K562 (cell line): ENCODE results near the gene NUP98. TPM values are rescaled to one million over a fixed set of nuclear protein-coding genes. Genes with fewer than 3 reads are reported as not detected.

Experiments used
- ATAC-seq: fragments of 200-7000 bp; cut with Tn5 transposase; 3 replicates; pipeline ENCODE4 v1.9.1; 2020; ENCODE audit warnings: moderate library complexity
- BruUV-seq: library from RNA; stranded (reverse); fragments of 400-500 nt; replicated peaks from 2 replicates; lab custom pipeline; 2021; lab: Mats Ljungman, UMichigan
- CTCF ChIA-PET: fragments of 300-600 bp; formaldehyde crosslinking; extraction: SDS; loops from one replicate; lab custom pipeline; 2021; ENCODE audit warnings: low intra/inter-chr PET ratio; lab: Yijun Ruan, JAX
- POLR2A ChIA-PET: fragments of 300-600, 350-650 bp; sonication (Branson Sonifier 250); formaldehyde crosslinking; extraction: SDS; loops from one replicate; lab custom pipeline; 2021; ENCODE audit warnings: antibody characterized with exemption, inconsistent platforms; lab: Yijun Ruan, JAX
- DNase-seq, 4 experiments: peaks; one replicate each; pipeline versions ENCODE4 v3.0.0 to v3.0.0-alpha.2; 2011 to 2018; ENCODE audit warnings: low spot score in 3 of 4, mixed read lengths in 3 of 4; ENCODE audit errors: extremely low read depth in 1 of 4
- FAIRE-seq: peaks from 2 replicates; lab custom pipeline; 2011; peaks lifted over from hg19 to GRCh38; lab: Jason Lieb, UNC
- H2AFZ ChIP-seq: 2 replicates; pipeline ENCODE4 v1.6.0; 2011; ENCODE audit warnings: low read depth, low read length, control low read depth, inconsistent platforms
- H3K27ac ChIP-seq: fragments of 200-600 bp; 3 replicates; pipeline ENCODE4 v1.8.0; 2011; ENCODE audit warnings: low read depth, mild to moderate bottlenecking, control low read depth, inconsistent platforms, low read length, moderate library complexity, mixed read lengths; ENCODE audit errors: extremely low read depth
- H3K27me3 ChIP-seq, 2 experiments: fragments of 300-600 bp in 1 of 2; 2 replicates in 1 of 2; 3 replicates in 1 of 2; pipeline versions ENCODE4 v1.6.0 to v1.8.0; 2011; ENCODE audit warnings: inconsistent platforms in 2 of 2, low read length in 2 of 2, mild to moderate bottlenecking in 1 of 2, mixed read lengths in 1 of 2, moderate library complexity in 1 of 2; ENCODE audit not compliant: control insufficient read depth in 2 of 2, insufficient read depth in 2 of 2
- H3K36me3 ChIP-seq: fragments of 300-600 bp; 3 replicates; pipeline ENCODE4 v1.8.0; 2011; ENCODE audit warnings: mild to moderate bottlenecking, low read length, inconsistent platforms; ENCODE audit not compliant: control insufficient read depth, insufficient read depth
- H3K4me1 ChIP-seq, 2 experiments: fragments of 200-600 bp in 1 of 2; replicated peaks in 1 of 2; 2 replicates in 1 of 2; 3 replicates in 1 of 2; pipeline versions ENCODE4 v1.5.1 to v1.8.0; 2011; ENCODE audit warnings: inconsistent platforms in 2 of 2, low read length in 2 of 2, mild to moderate bottlenecking in 1 of 2, mixed read lengths in 1 of 2, moderate library complexity in 1 of 2; ENCODE audit not compliant: control insufficient read depth in 2 of 2, insufficient read depth in 2 of 2
- H3K4me2 ChIP-seq: 2 replicates; pipeline ENCODE4 v1.6.1; 2011; ENCODE audit warnings: low read length, control low read depth, inconsistent platforms, mixed read lengths; ENCODE audit not compliant: insufficient read depth
- H3K4me3 ChIP-seq: fragments of 200-600 bp; sonication (generic), shearing (Covaris generic); 2 replicates; pipeline ENCODE4 v1.5.1; 2016; ENCODE audit warnings: control low read depth, inconsistent platforms
- H3K79me2 ChIP-seq: fragments of 200-600 bp; 3 replicates; pipeline ENCODE4 v1.8.0; 2011; ENCODE audit warnings: low read length, inconsistent platforms; ENCODE audit not compliant: control insufficient read depth, insufficient read depth
- H3K9ac ChIP-seq, 2 experiments: 2 replicates each; pipeline versions ENCODE4 v1.6.0 to v1.6.1; 2011; ENCODE audit warnings: low read depth in 2 of 2, low read length in 2 of 2, control low read depth in 1 of 2, inconsistent platforms in 1 of 2, mild to moderate bottlenecking in 1 of 2, mixed read lengths in 1 of 2; ENCODE audit not compliant: insufficient read depth in 1 of 2
- H3K9me1 ChIP-seq: one replicate; pipeline ENCODE4 v1.6.0; 2011; ENCODE audit warnings: inconsistent platforms, mild to moderate bottlenecking, low read length, moderate library complexity; ENCODE audit not compliant: control insufficient read depth, insufficient read depth
- H3K9me3 ChIP-seq: replicated peaks from 2 replicates; pipeline ENCODE4 v1.5.1; 2011; ENCODE audit warnings: low read depth, low read length, inconsistent platforms; ENCODE audit not compliant: control insufficient read depth, insufficient read depth
- H4K20me1 ChIP-seq: replicated peaks from 2 replicates; pipeline ENCODE4 v1.6.1; 2011; ENCODE audit warnings: low read length, inconsistent platforms, mixed read lengths; ENCODE audit not compliant: control insufficient read depth, insufficient read depth
- BCL6 ChIP-seq: fragments of 250-450 bp; sonication (Bioruptor Pico); IDR thresholded peaks from 2 replicates; pipeline ENCODE4 v1.4.0; 2020
- CBFA2T3 ChIP-seq: fragments of 450-650 bp; IDR thresholded peaks from 2 replicates; pipeline ENCODE4 v1.6.1; 2017
- DNMT1 ChIP-seq: fragments of 450-650 bp; IDR thresholded peaks from 2 replicates; pipeline ENCODE4 v1.6.1; 2016; ENCODE audit warnings: antibody characterized with exemption, mild to moderate bottlenecking
- MEF2D ChIP-seq: conservative IDR thresholded peaks from 2 replicates; pipeline ENCODE4 v1.6.1; 2016; ENCODE audit warnings: low read depth, missing genetic modification characterization, missing compliant biosample characterization
- NR3C1 ChIP-seq: sonication (generic); formaldehyde crosslinking; IDR thresholded peaks from 2 replicates; pipeline ENCODE4 v1.8.1; 2022; ENCODE audit warnings: missing genetic modification reagents
- TEAD4 ChIP-seq, 2 experiments: sonication (generic) in 1 of 2; formaldehyde crosslinking in 1 of 2; IDR thresholded peaks; 2 replicates each; pipeline versions ENCODE4 v1.6.1 to v1.8.0; 2012 to 2022; ENCODE audit warnings: borderline replicate concordance in 1 of 2, inconsistent platforms in 1 of 2, low read length in 1 of 2, mild to moderate bottlenecking in 1 of 2, missing genetic modification reagents in 1 of 2
- ZBTB2 ChIP-seq: fragments of 450-650 bp; IDR thresholded peaks from 2 replicates; pipeline ENCODE4 v1.6.1; 2016; ENCODE audit warnings: antibody characterized with exemption
- ZBTB40 ChIP-seq, 2 experiments: fragments of 450-650 bp in 1 of 2; sonication (generic) in 1 of 2; formaldehyde crosslinking in 1 of 2; IDR thresholded peaks; 2 replicates each; pipeline versions ENCODE4 v1.7.1 to v1.9.0; 2016 to 2022; ENCODE audit warnings: inconsistent platforms in 1 of 2, mild to moderate bottlenecking in 1 of 2, missing genetic modification reagents in 1 of 2
- ZSCAN32 ChIP-seq: fragments of 450-650 bp; formaldehyde crosslinking; IDR thresholded peaks from 2 replicates; pipeline ENCODE4 v1.4.0; 2020; ENCODE audit warnings: mild to moderate bottlenecking, moderate library complexity
- WGBS: fragments of 100-300 bp; shearing (Covaris generic); methylation state at CpG from one replicate; pipeline ENCODE4 v1.1.6; 2016; ENCODE audit warnings: low coverage, mixed read lengths; ENCODE audit not compliant: insufficient coverage; ENCODE audit errors: missing lambda C conversion rate; 5-methylcytosine and 5-hydroxymethylcytosine counted together
- in situ Hi-C: fragments of 300-500 bp; cut with MboI; formaldehyde crosslinking; loops from 4 replicates; pipeline ENCODE4 v1.15.0; 2018; ENCODE audit warnings: inconsistent platforms, mixed read lengths
- intact Hi-C: fragments of 100-400 bp; cut with micrococcal nuclease; formaldehyde crosslinking; loops from 2 replicates; pipeline ENCODE4 v1.14.2; 2022
- polyA plus RNA-seq, 8 experiments: library from polyadenylated mRNA; depleted of rRNA in 4 of 8; stranded (reverse) in 5 of 8; unstranded in 3 of 8; fragments of >200 nt; fragmentation: Nextera tagmentation in 2 of 8; fragmentation: Illumina TruSeq in 1 of 8; extraction: Ambion mirVana in 2 of 8; extraction: Trizol in 1 of 8; gene quantifications; 2 replicates each; pipeline versions ENCODE4 v1.2.1 to v1.2.3, GENCODE V29; 2011 to 2014; ENCODE audit warnings: inconsistent platforms in 1 of 8, missing spikeins in 1 of 8
- total RNA-seq, 7 experiments: library from RNA; depleted of rRNA in 6 of 7; stranded (reverse); fragments of >200 nt in 6 of 7; fragmentation: Illumina TruSeq in 2 of 7; extraction: Trizol in 2 of 7; gene quantifications; 2 replicates each; pipeline versions ENCODE4 v1.2.1 to v1.2.3, GENCODE V29; 2011 to 2021; ENCODE audit warnings: low replicate concordance in 1 of 7
- TF ChIP-seq, protein P1 (sequence below): fragments of 450-650 bp; conservative IDR thresholded peaks from 2 replicates; pipeline ENCODE4 v1.6.1; 2016; ENCODE audit warnings: missing genetic modification characterization, low read depth, mild to moderate bottlenecking, missing compliant biosample characterization, moderate library complexity

Gene NUP98
- total and polyA plus RNA-seq, 9 of the 15 experiments (the other 6 are each of a cell fraction or from before 2014, with no cell fraction given): 45.1 to 196 (median 130) TPM

DNA sequence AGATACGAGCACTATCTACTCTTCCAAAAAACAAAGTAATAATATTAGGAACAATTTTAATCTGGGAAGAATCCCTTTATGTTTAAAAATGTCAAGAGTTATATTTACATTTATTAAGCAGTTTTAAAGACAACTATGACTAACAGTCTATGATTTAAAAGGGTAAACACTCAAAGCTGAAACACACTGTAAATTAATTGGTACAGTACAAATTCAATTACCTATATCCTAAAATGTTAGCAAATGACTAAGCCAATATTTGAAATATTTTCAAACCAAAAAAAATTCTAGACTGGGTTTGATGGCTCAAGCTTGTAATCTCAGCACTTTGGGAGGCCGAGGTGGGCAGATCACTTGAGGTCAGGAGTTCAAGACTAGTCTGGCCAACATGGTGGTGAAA, 90.2 kb downstream of the NUP98 start (continued):
- TF ChIP-seq TEAD4 (IDR thresholded peaks at IDR 0.05; ENCODE audit: low read length) (no peak), TEAD4 (CRISPR knock-in tag; IDR thresholded peaks at IDR 0.05; ENCODE audit: borderline replicate concordance) (no peak), BCL6 (no peak), NR3C1 (no peak)

DNA sequence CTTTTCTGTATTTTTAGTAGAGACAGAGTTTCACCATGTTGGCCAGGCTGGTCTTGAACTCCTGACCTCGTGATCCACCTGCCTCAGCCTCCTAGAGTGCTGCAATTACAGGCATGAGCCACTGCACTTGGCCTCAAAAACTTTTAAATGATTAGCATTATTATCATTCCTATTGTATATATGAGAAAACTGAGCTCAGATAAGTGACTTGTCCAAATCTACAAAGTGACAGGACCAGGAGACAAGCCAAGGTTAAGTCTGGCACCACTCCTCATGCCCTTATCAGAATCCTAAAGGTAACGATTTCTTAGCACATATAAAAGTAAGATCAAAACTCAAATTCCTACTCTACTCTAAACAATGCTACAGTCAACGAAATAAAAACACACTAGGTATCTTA, 94.0 kb downstream of the NUP98 start:
- Histone ChIP-seq H3K27me3 (no peaks in the 10 kb centered on the region), H3K9me1 (no peaks in the 10 kb centered on the region), H3K36me3 (peaks cover 94% of the 10 kb centered on the region), H3K4me1 (no peaks in the 10 kb centered on the region), H4K20me1 (no peaks in the 10 kb centered on the region), H3K4me2 (no peak overlapping the region), H3K79me2 (no peaks in the 10 kb centered on the region), H3K9ac (no peak overlapping the region), H3K9me3 (no peaks in the 10 kb centered on the region), H2AFZ (no peak overlapping the region), H3K27ac (no peak overlapping the region), H3K4me3 (no peak overlapping the region)
- FAIRE-seq: no peak
- DNase-seq: no peak
- BruUV-seq: no TSS peak
- in situ Hi-C loops: no loop called here
- POLR2A ChIA-PET: no interaction called here
- WGBS: 89% methylated on average over 3 of the region's 3 CpGs
- intact Hi-C loops: no loop called here
- CTCF ChIA-PET: no interaction called here
- ATAC-seq: no peak
- TF ChIP-seq ZSCAN32 (CRISPR knock-in tag) (no peak), CBFA2T3 (no peak), ZBTB40 (IDR thresholded peaks at IDR 0.05) (no peak), ZBTB40 (CRISPR knock-in tag; IDR thresholded peaks at IDR 0.05) (no peak), MEF2D (no peak), DNMT1 (no peak), ZBTB2 (no peak)
- TF ChIP-seq, protein P1, sequence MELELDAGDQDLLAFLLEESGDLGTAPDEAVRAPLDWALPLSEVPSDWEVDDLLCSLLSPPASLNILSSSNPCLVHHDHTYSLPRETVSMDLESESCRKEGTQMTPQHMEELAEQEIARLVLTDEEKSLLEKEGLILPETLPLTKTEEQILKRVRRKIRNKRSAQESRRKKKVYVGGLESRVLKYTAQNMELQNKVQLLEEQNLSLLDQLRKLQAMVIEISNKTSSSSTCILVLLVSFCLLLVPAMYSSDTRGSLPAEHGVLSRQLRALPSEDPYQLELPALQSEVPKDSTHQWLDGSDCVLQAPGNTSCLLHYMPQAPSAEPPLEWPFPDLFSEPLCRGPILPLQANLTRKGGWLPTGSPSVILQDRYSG: no peak
